Brain microvascular endothelial cell (primary cell): ENCODE data around the gene PHACTR3.

Experiments used
- DNase-seq: peaks from one replicate; pipeline ENCODE4 v3.0.0-alpha.2; 2020
- H3K27ac ChIP-seq: fragments of 250-450 bp; sonication (Bioruptor Pico); 2 replicates; pipeline ENCODE4 v1.5.1; 2020; ENCODE audit warnings: mild to moderate bottlenecking, moderate library complexity
- H3K27me3 ChIP-seq: fragments of 250-450 bp; sonication (Bioruptor Pico); replicated peaks from 2 replicates; pipeline ENCODE4 v1.5.1; 2020; ENCODE audit warnings: mild to moderate bottlenecking
- H3K36me3 ChIP-seq: fragments of 250-450 bp; sonication (Bioruptor Pico); replicated peaks from 2 replicates; pipeline ENCODE4 v1.5.1; 2020; ENCODE audit warnings: mild to moderate bottlenecking
- H3K4me3 ChIP-seq: 2 replicates; pipeline ENCODE4 v1.5.1; 2011; ENCODE audit warnings: low read depth, mild to moderate bottlenecking, control low read depth, low read length, moderate library complexity
- CTCF ChIP-seq: IDR thresholded peaks from 2 replicates; pipeline ENCODE4 v1.5.1; 2011; ENCODE audit warnings: low read depth, mild to moderate bottlenecking, moderate library complexity, low read length, control low read depth, inconsistent platforms; ENCODE audit errors: missing control alignments
- in situ Hi-C: cut with HindIII; loops from 2 replicates; pipeline ENCODE4 v1.10.0; 2017; ENCODE audit warnings: low sequenced_read_pairs, low pct_ligation_motif_present

Gene PHACTR3

DNA sequence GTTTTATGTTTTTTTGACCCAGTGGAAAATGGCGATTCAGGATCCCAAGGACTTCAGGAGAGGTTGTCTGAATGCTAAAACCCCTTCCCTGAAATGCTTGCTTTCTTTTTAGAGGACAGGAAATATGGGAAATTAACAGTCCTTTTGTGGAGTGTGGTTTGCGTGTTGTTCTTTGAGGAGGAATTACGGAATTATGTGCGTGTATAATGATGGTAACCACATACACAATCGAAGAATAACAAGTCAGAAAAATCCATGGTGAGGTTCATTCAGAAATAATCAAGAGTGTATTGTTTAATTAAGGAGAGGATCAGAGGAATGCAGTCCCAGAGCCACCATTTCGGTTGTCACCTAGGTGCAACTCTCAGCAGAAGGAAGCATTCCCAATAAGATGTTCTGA, 73.2 kb downstream of the PHACTR3 start:
- in situ Hi-C loops = no loop called here
- no peaks in the 10 kb centered on the region for H3K36me3 ChIP-seq
- no peak overlapping the region for H3K27ac ChIP-seq
- H3K27me3 ChIP-seq = no peaks in the 10 kb centered on the region
- no peak for TF ChIP-seq CTCF
- no peak overlapping the region for H3K4me3 ChIP-seq
- no peak for DNase-seq

DNA sequence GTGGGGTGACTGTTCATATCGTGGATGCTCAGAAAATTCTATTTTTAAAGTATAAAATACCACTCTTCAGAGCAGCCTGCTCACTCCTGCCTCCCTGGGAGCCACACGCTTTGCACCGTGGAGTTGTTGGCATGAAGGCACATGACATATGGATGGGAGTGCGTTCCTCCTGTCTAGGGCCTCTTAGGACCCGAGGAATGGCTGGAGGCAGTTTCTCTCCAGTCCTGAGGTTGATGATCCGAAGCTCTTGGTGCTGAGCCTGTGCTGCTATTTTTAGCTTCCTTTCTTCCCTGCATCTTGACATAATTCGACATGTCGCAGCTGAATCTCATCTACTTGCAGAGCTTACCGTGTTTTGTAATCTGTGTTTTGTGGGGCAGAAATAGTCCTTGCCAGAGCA, 73.9 kb downstream of the PHACTR3 start:
- in situ Hi-C loops = no loop called here
- no peak for TF ChIP-seq CTCF
- Histone ChIP-seq H3K27ac (no peak overlapping the region), H3K4me3 (no peak overlapping the region), H3K36me3 (no peaks in the 10 kb centered on the region), H3K27me3 (no peaks in the 10 kb centered on the region)
- no peak for DNase-seq

- no peak for TF ChIP-seq CTCF
- Histone ChIP-seq H3K27me3 (no peaks in the 10 kb centered on the region), H3K36me3 (no peaks in the 10 kb centered on the region), H3K27ac (no peak overlapping the region), H3K4me3 (no peak overlapping the region)
- DNase-seq = no peak
- in situ Hi-C loops = no loop called here
Measured at GRCh38 chr20:59678951-59679350, 74.6 kb downstream of the PHACTR3 start.

GRCh38 chr20:59680148-59680650, 75.9 kb downstream of the PHACTR3 start:
- in situ Hi-C loops = no loop called here
- Histone ChIP-seq H3K4me3 (no peak overlapping the region), H3K36me3 (no peaks in the 10 kb centered on the region), H3K27ac (no peak overlapping the region), H3K27me3 (no peaks in the 10 kb centered on the region)
- TF ChIP-seq CTCF = no peak
- DNase-seq = no peak

DNA sequence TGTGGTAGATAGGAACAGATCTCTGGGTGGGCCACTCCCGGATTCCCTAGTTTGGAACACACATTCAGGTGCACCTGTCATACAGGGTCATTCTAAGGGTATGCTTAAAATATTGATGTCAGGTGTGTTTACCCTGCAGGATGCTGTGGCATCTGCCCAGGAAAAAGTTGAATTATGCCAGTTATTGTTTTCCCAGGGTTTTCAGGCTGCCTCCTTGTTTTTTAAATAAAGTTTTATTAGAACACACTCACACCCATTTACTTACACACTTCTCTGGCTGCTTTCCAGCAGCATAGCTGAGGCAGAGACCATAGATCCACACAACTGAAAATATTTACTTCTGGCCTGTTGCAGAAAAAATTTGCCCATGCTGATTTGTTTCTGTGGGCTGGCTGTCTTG, 76.5 kb downstream of the PHACTR3 start:
- no peak for TF ChIP-seq CTCF
- Histone ChIP-seq H3K27ac (no peak overlapping the region), H3K36me3 (no peaks in the 10 kb centered on the region), H3K4me3 (no peak overlapping the region), H3K27me3 (no peaks in the 10 kb centered on the region)
- no peak for DNase-seq
- in situ Hi-C loops = no loop called here

DNA sequence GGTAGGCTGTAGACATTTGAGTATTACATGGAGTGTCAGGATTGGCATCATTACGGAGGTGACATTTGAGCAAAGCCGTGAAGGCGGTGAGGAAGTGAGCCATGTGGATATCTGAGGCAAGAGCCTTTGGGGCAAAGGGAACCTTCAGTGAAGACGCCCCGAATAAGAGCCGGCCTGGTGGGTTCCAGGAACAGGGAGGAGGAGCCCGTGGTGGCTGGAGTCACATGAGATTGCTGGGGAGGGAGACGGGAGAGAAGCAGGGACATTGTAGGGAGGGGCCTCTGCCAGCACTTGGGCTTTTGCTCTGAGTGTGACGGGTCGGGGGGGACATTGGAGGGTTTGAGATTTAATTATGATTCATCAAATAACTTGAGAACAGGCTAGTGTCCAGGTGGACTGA, 78.3 kb downstream of the PHACTR3 start:
- H3K36me3 ChIP-seq = no peaks in the 10 kb centered on the region
- DNase-seq = no peak
- no peaks in the 10 kb centered on the region for H3K27me3 ChIP-seq
- in situ Hi-C loops = no loop called here
- no peak overlapping the region for H3K27ac ChIP-seq
- H3K4me3 ChIP-seq = no peak overlapping the region
- TF ChIP-seq CTCF = no peak
